SK-N-MC (cell line): ENCODE data around the gene ASB6.
"Not testable (repeated sequence)": the region's sequence is repeated elsewhere in the genome, so short reads cannot be mapped to it uniquely, and the experiment has no call there.

Experiments used
- DNase-seq: peaks from one replicate; pipeline ENCODE4 v3.0.0-alpha.2; 2011; ENCODE audit warnings: low read depth, low spot score
- H3K27ac ChIP-seq: fragments of 200-600 bp; sonication (generic); 2 replicates; pipeline ENCODE4 v1.5.1; 2016; ENCODE audit warnings: mixed run types
- H3K36me3 ChIP-seq: fragments of 200-600 bp; sonication (generic); 2 replicates; pipeline ENCODE4 v1.6.1; 2017; ENCODE audit warnings: antibody characterized with exemption, low read length, mixed read lengths; ENCODE audit not compliant: insufficient read depth
- H3K4me3 ChIP-seq: fragments of 200-600 bp; sonication (generic); 2 replicates; pipeline ENCODE4 v1.5.1; 2016
- H3K9ac ChIP-seq: fragments of 200-600 bp; sonication (generic); 2 replicates; pipeline ENCODE4 v1.8.0; 2017; ENCODE audit warnings: mixed run types, mixed read lengths; ENCODE audit not compliant: insufficient read length
- H3K9me3 ChIP-seq: fragments of 200-600 bp; sonication (generic); 2 replicates; pipeline ENCODE4 v1.6.1; 2017; ENCODE audit warnings: low read depth, mild to moderate bottlenecking, antibody characterized with exemption, low read length, moderate library complexity, mixed read lengths
- EZH2 ChIP-seq: fragments of 200-600 bp; sonication (generic); IDR thresholded peaks from one replicate; pipeline ENCODE4 v1.6.1; 2017; ENCODE audit warnings: antibody characterized with exemption
- FOXP2 ChIP-seq: optimal IDR thresholded peaks from 2 replicates; pipeline ENCODE3; 2011; ENCODE audit warnings: mild to moderate bottlenecking, moderate library complexity; ENCODE audit not compliant: insufficient read depth; ENCODE audit errors: extremely low read length, control extremely low read depth
- POLR2AphosphoS5 ChIP-seq: IDR thresholded peaks from 2 replicates; pipeline ENCODE4 v1.6.1; 2012; ENCODE audit warnings: mild to moderate bottlenecking, low read depth, low read length, borderline replicate concordance

The ASB6 gene

GRCh38 chr9:129637673-129638439 is 4.1 kb downstream of the ASB6 start:
- Histone ChIP-seq H3K27ac (no peak overlapping the region), H3K9me3 (no peaks in the 10 kb centered on the region), H3K9ac (no peak overlapping the region), H3K4me3 (no peak overlapping the region), H3K36me3 (peaks cover 53% of the 10 kb centered on the region)
- TF ChIP-seq POLR2AphosphoS5 (0 out of 2 replicates have a peak, but pooled peaks have one; percentile 19), EZH2 (no peak), FOXP2 (no peak)
- no peak for DNase-seq

DNA sequence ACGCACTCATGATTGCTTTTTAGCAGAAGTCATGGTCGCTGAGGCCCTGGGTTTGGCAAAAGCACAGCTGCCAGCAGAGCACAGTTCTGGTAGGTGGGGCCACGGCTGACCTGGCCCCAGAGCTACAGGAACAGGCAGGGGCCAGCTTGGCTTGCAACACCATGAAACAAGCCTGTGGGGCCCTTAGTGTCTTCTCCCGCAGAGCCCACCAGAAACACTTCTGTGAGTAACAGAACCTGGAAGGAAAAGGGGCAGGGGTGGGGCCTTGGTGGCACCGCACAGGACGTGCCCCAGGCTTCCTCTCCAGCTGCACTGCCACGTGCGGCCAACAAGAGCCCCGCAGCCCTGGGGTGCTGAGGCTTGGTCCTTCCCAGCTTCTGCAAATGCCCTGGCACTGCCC is 4.8 kb downstream of the ASB6 start:
- no peak for DNase-seq
- no peak overlapping the region for H3K9ac ChIP-seq
- peaks cover 60% of the 10 kb centered on the region for H3K36me3 ChIP-seq

DNA sequence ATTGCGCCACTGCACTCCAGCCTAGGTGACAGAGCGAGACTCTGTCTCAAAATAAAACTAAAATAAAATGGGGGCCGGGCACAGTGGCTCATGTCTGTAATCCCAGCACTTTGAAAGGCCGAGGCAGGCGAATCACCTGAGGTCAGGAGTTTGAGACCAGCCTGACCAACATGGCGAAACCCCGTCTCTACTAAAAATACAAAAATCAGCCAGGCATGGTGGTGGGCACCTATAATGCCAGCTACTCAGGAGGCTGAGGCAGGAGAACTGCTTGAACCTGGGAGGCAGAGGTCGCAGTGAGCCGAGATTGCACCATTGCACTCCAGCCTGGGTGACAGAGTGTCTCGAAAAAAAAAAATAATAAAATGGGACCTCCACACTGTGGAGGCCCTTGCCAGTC is 5.6 kb downstream of the ASB6 start:
- not testable (repeated sequence) for H3K9me3 ChIP-seq, H3K27ac ChIP-seq, H3K4me3 ChIP-seq, H3K9ac ChIP-seq, DNase-seq
- H3K36me3 ChIP-seq: peaks cover 66% of the 10 kb centered on the region

More for the DNA sequence above, 4.8 kb downstream of the ASB6 start:
- H3K9me3 ChIP-seq: no peaks in the 10 kb centered on the region
- H3K27ac ChIP-seq: no peak overlapping the region; the same call in 1 of the 2 replicates
- no peak overlapping the region for H3K4me3 ChIP-seq
- TF ChIP-seq EZH2 (no peak), FOXP2 (no peak), POLR2AphosphoS5 (no peak)

GRCh38 chr9:129635099-129636065 is 6.6 kb downstream of the ASB6 start:
- TF ChIP-seq EZH2: no peak
- TF ChIP-seq FOXP2: no peak
- TF ChIP-seq POLR2AphosphoS5: no peak
- DNase-seq: no peak
- H3K9ac ChIP-seq: no peak overlapping the region
- H3K4me3 ChIP-seq: no peak overlapping the region
- peaks cover 66% of the 10 kb centered on the region for H3K36me3 ChIP-seq
- H3K9me3 ChIP-seq: no peaks in the 10 kb centered on the region
- peak overlapping the region; percentile 35; the same call in 1 of the 2 replicates for H3K27ac ChIP-seq

DNA sequence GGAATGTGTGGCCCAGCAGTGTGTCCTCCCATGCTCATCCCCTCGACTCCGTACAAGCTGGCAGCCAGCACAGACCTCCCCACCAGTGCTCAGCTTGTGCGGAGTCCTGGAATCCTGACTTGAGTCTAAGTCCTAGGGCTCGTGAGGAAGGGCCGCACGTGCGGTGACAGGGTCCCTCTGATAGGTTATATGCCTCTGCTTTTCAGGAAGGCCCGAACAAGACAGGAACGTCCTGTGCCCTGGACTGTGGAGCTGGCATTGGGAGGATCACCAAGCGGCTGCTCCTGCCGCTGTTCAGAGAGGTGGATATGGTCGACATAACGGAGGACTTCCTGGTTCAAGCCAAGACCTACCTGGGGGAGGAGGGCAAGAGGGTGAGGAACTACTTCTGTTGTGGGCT is 8.1 kb downstream of the ASB6 start:
- TF ChIP-seq FOXP2: no peak
- peak; percentile 19; the same call in 1 of the 2 replicates for TF ChIP-seq POLR2AphosphoS5
- Histone ChIP-seq H3K36me3 (peaks cover 67% of the 10 kb centered on the region), H3K9ac (no peak overlapping the region), H3K4me3 (no peak overlapping the region), H3K27ac (no peak overlapping the region), H3K9me3 (no peaks in the 10 kb centered on the region)
- no peak for DNase-seq

GRCh38 chr9:129633207-129633606 is 8.7 kb downstream of the ASB6 start:
- no peak for TF ChIP-seq POLR2AphosphoS5
- no peak for TF ChIP-seq EZH2
- no peak for TF ChIP-seq FOXP2
- Histone ChIP-seq H3K36me3 (peaks cover 66% of the 10 kb centered on the region), H3K9me3 (no peaks in the 10 kb centered on the region), H3K4me3 (no peak overlapping the region), H3K9ac (no peak overlapping the region), H3K27ac (no peak overlapping the region)
- DNase-seq: no peak

- H3K27ac ChIP-seq: no peak overlapping the region
- H3K4me3 ChIP-seq: no peak overlapping the region
- no peaks in the 10 kb centered on the region for H3K9me3 ChIP-seq
- H3K9ac ChIP-seq: no peak overlapping the region
- no peak for DNase-seq
- TF ChIP-seq POLR2AphosphoS5 (no peak), EZH2 (no peak), FOXP2 (no peak)
- peaks cover 66% of the 10 kb centered on the region for H3K36me3 ChIP-seq
Measured at GRCh38 chr9:129632460-129632859, 9.5 kb downstream of the ASB6 start.

GRCh38 chr9:129631674-129632129 is 10.2 kb downstream of the ASB6 start:
- peaks cover 62% of the 10 kb centered on the region for H3K36me3 ChIP-seq
- H3K9me3 ChIP-seq: no peaks in the 10 kb centered on the region
- DNase-seq: no peak
- no peak overlapping the region for H3K9ac ChIP-seq
- H3K4me3 ChIP-seq: no peak overlapping the region
- H3K27ac ChIP-seq: 0 out of 2 replicates have a peak overlapping the region, but pooled peaks have one; percentile 13
- TF ChIP-seq FOXP2 (no peak), POLR2AphosphoS5 (no peak), EZH2 (no peak)
